GM18951 (cell line): ENCODE data around the gene SEC22C.

Experiments
- POLR2A ChIP-seq: IDR thresholded peaks from 4 replicates; pipeline ENCODE4 v1.6.1; 2011; ENCODE audit warnings: mild to moderate bottlenecking; ENCODE audit not compliant: insufficient read length, insufficient read depth; ENCODE audit errors: extremely low read depth
- in situ Hi-C: fragments of 300-500 bp; cut with MboI; formaldehyde crosslinking; loops from one replicate; pipeline ENCODE4 v1.12.0; 2022; ENCODE audit warnings: low sequenced_read_pairs, mixed read lengths, inconsistent platforms; ENCODE audit not compliant: unreplicated experiment

The SEC22C gene

GRCh38 chr3:42539871-42540714 is 41.7 kb downstream of the SEC22C start:
- no peak for TF ChIP-seq POLR2A
- in situ Hi-C loops: loop anchor here (25.0 kb wide), 1 partner anchor 303 kb away; no protein-coding TSS in a partner anchor

- in situ Hi-C loops: loop anchor here (25.0 kb wide), 1 partner anchor 300 kb away; no protein-coding TSS in a partner anchor
- TF ChIP-seq POLR2A: no peak
These were observed 44.4 kb downstream of the SEC22C start for GRCh38 chr3:42537350-42537749.

- in situ Hi-C loops: loop anchor here (25.0 kb wide), 1 partner anchor 299 kb away; no protein-coding TSS in a partner anchor
- TF ChIP-seq POLR2A: no peak
These were observed 45.6 kb downstream of the SEC22C start for GRCh38 chr3:42535981-42536784.

GRCh38 chr3:42533161-42533897 is 48.4 kb downstream of the SEC22C start:
- no peak for TF ChIP-seq POLR2A
- in situ Hi-C loops: loop anchor here (25.0 kb wide), 1 partner anchor 296 kb away; no protein-coding TSS in a partner anchor

- in situ Hi-C loops: loop anchor here (25.0 kb wide), 1 partner anchor 295 kb away; no protein-coding TSS in a partner anchor
- TF ChIP-seq POLR2A: no peak
These were observed 49.5 kb downstream of the SEC22C start for GRCh38 chr3:42532229-42532628.

- in situ Hi-C loops: loop anchor here (25.0 kb wide), 1 partner anchor 294 kb away; no protein-coding TSS in a partner anchor
- TF ChIP-seq POLR2A: no peak
These were observed 50.3 kb downstream of the SEC22C start for GRCh38 chr3:42531470-42531869.

- in situ Hi-C loops: loop anchor here (25.0 kb wide), 1 partner anchor 293 kb away; no protein-coding TSS in a partner anchor
- no peak for TF ChIP-seq POLR2A
These were observed 51.7 kb downstream of the SEC22C start for GRCh38 chr3:42530073-42530472.

- TF ChIP-seq POLR2A: no peak
- in situ Hi-C loops: loop anchor here (25.0 kb wide), 1 partner anchor 292 kb away; no protein-coding TSS in a partner anchor
These were observed 52.3 kb downstream of the SEC22C start for GRCh38 chr3:42529468-42529867.

GRCh38 chr3:42527368-42527917 is 54.3 kb downstream of the SEC22C start:
- TF ChIP-seq POLR2A: no peak

GRCh38 chr3:42526616-42527367 is 55.0 kb downstream of the SEC22C start:
- no peak for TF ChIP-seq POLR2A
- in situ Hi-C loops: loop anchor here (25.0 kb wide), 1 partner anchor 289 kb away; no protein-coding TSS in a partner anchor

More at GRCh38 chr3:42527368-42527917, 54.3 kb downstream of the SEC22C start:
- in situ Hi-C loops: loop anchor here (25.0 kb wide), 1 partner anchor 290 kb away; no protein-coding TSS in a partner anchor

GRCh38 chr3:42525736-42526345 is 55.9 kb downstream of the SEC22C start:
- no peak for TF ChIP-seq POLR2A
- in situ Hi-C loops: loop anchor here (25.0 kb wide), 1 partner anchor 289 kb away; no protein-coding TSS in a partner anchor
